H1 (cell line): ENCODE measurements around the gene LIPI.

Experiments
- CEBPB ChIP-seq: IDR thresholded peaks from 2 replicates; pipeline ENCODE4 v1.6.1; 2012; ENCODE audit warnings: low read depth, low read length
- POLR2A ChIP-seq, 2 experiments: IDR thresholded peaks; 1 replicate in 1 of 2; 2 replicates in 1 of 2; pipeline ENCODE4 v1.6.1; 2011; ENCODE audit warnings: low read depth in 2 of 2, low read length in 2 of 2, mild to moderate bottlenecking in 2 of 2; ENCODE audit errors: control extremely low read depth in 1 of 2
- TF ChIP-seq, protein P1 (sequence below), 3 experiments: IDR thresholded peaks; 1 replicate in 2 of 3; 2 replicates in 1 of 3; pipeline versions ENCODE4 v1.5.1 to v1.6.1; 2011; ENCODE audit warnings: low read length in 3 of 3, mild to moderate bottlenecking in 3 of 3, inconsistent platforms in 2 of 3, low read depth in 1 of 3, moderate library complexity in 1 of 3; ENCODE audit not compliant: insufficient read depth in 1 of 3; ENCODE audit errors: control extremely low read depth in 1 of 3
- TF ChIP-seq, protein P2 (sequence below): IDR thresholded peaks from 2 replicates; pipeline ENCODE4 v1.6.1; 2012; ENCODE audit warnings: inconsistent platforms

DNA sequence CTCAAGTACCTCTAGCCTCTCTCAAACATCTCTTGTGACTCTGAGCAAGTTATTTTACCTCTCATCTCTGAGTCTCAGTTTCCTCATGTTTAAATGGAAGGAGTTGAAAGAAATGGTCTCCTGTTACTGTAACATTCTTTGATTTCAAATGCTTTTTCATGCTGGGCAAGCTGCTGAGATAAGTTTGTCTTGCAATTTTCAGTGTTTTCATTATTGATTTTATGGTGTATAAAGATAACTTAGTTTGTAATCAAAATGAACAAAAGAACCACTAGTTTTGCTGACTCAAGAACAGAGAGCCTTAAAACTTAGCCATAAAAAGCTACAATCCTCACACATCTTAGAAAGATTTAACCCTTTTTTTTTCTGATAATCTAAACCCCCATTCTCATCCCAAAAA is 4.5 kb downstream of the LIPI start:
- TF ChIP-seq CEBPB = no peak
- TF ChIP-seq POLR2A (IDR thresholded peaks at IDR 0.05; ENCODE audit: control extremely low read depth in 1 of 2, low read depth in 2 of 2, low read length in 2 of 2) = no peak
- TF ChIP-seq, protein P1, sequence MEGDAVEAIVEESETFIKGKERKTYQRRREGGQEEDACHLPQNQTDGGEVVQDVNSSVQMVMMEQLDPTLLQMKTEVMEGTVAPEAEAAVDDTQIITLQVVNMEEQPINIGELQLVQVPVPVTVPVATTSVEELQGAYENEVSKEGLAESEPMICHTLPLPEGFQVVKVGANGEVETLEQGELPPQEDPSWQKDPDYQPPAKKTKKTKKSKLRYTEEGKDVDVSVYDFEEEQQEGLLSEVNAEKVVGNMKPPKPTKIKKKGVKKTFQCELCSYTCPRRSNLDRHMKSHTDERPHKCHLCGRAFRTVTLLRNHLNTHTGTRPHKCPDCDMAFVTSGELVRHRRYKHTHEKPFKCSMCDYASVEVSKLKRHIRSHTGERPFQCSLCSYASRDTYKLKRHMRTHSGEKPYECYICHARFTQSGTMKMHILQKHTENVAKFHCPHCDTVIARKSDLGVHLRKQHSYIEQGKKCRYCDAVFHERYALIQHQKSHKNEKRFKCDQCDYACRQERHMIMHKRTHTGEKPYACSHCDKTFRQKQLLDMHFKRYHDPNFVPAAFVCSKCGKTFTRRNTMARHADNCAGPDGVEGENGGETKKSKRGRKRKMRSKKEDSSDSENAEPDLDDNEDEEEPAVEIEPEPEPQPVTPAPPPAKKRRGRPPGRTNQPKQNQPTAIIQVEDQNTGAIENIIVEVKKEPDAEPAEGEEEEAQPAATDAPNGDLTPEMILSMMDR (IDR thresholded peaks at IDR 0.05; ENCODE audit: control extremely low read depth in 1 of 3, insufficient read depth in 1 of 3, low read depth in 1 of 3, low read length in 3 of 3) = no peak
- TF ChIP-seq, protein P2, sequence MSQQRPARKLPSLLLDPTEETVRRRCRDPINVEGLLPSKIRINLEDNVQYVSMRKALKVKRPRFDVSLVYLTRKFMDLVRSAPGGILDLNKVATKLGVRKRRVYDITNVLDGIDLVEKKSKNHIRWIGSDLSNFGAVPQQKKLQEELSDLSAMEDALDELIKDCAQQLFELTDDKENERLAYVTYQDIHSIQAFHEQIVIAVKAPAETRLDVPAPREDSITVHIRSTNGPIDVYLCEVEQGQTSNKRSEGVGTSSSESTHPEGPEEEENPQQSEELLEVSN = no peak
